Stimulated activated CD4-positive, alpha-beta T cell treated with anti-CD3 and anti-CD28 coated beads, TNF-alpha, amount 100 ng/mL, for 48 hours (primary cell): Measurements from ENCODE around the gene SENP5.
"Not testable (repeated sequence)": the region's sequence is repeated elsewhere in the genome, so short reads cannot be mapped to it uniquely, and the experiment has no call there.

Experiments
- DNase-seq, 3 donors: peaks; one replicate each; pipeline ENCODE4 v3.0.0-alpha.2; 2020; ENCODE audit warnings: low read depth in 3 of 3

Gene SENP5

GRCh38 chr3:196942226-196942914 lies 74.7 kb downstream of the SENP5 start, which contains the start of gene NCBP2:
Gene NCBP2, minus strand, starts transcription at chr3:196942528. Its CDS starts 25 bp downstream, at chr3:196942503.
- DNase-seq, result peak; percentile 99 to 100 (median 100)

- no peak for DNase-seq
Observed at GRCh38 chr3:196942915-196943277, 75.2 kb downstream of the SENP5 start.

GRCh38 chr3:196944037-196944790 lies 76.5 kb downstream of the SENP5 start:
- DNase-seq, result not testable (repeated sequence)

GRCh38 chr3:196947136-196947859 lies 79.6 kb downstream of the SENP5 start:
- no peak for DNase-seq

GRCh38 chr3:196947860-196948441 lies 80.2 kb downstream of the SENP5 start:
- no peak for DNase-seq

- DNase-seq, result no peak
Observed at GRCh38 chr3:196948442-196949284, 80.9 kb downstream of the SENP5 start.

GRCh38 chr3:196949285-196949619 lies 81.5 kb downstream of the SENP5 start:
- no peak for DNase-seq

GRCh38 chr3:196949750-196950149 lies 82.0 kb downstream of the SENP5 start:
- no peak for DNase-seq

- DNase-seq, result no peak
Observed at GRCh38 chr3:196951371-196951770, 83.7 kb downstream of the SENP5 start.

- DNase-seq, result no peak
Observed at GRCh38 chr3:196954832-196955231, 87.1 kb downstream of the SENP5 start.

GRCh38 chr3:196962108-196962929 lies 94.6 kb downstream of the SENP5 start:
- DNase-seq, result no peak

GRCh38 chr3:196962930-196963630 lies 95.4 kb downstream of the SENP5 start:
- no peak for DNase-seq

GRCh38 chr3:196963631-196963953 lies 95.9 kb downstream of the SENP5 start:
- DNase-seq, result no peak

- DNase-seq, result no peak
Observed at GRCh38 chr3:196965112-196965803, 97.5 kb downstream of the SENP5 start.

GRCh38 chr3:196965804-196966173 lies 98.1 kb downstream of the SENP5 start:
- no peak for DNase-seq

- DNase-seq, result no peak
Observed at GRCh38 chr3:196966526-196967401, 99.0 kb downstream of the SENP5 start.

GRCh38 chr3:196967412-196968232 lies 99.9 kb downstream of the SENP5 start:
- no peak for DNase-seq
